ENCODE data around the gene RBM46.

GRCh38 chr4:154739111-154739510, 42.0 kb upstream of the RBM46 start:
- TF ChIP-seq GATA2 (IDR thresholded peaks at IDR 0.05; ENCODE audit: low read depth, low read length): no peak
- TF ChIP-seq GATA3 (IDR thresholded peaks at IDR 0.05; ENCODE audit: low read depth, low read length): no peak

All from SH-SY5Y (cell line).